Fibroblast of upper back skin (primary cell): ENCODE results near the gene SLIT3.
A peak's percentile ranks its signal among the peaks of the same experiment; 100 is the strongest.

ENCODE experiments used
- DNase-seq: peaks from one replicate; pipeline ENCODE4 v3.0.0-alpha.2; 2013

Gene SLIT3

DNA sequence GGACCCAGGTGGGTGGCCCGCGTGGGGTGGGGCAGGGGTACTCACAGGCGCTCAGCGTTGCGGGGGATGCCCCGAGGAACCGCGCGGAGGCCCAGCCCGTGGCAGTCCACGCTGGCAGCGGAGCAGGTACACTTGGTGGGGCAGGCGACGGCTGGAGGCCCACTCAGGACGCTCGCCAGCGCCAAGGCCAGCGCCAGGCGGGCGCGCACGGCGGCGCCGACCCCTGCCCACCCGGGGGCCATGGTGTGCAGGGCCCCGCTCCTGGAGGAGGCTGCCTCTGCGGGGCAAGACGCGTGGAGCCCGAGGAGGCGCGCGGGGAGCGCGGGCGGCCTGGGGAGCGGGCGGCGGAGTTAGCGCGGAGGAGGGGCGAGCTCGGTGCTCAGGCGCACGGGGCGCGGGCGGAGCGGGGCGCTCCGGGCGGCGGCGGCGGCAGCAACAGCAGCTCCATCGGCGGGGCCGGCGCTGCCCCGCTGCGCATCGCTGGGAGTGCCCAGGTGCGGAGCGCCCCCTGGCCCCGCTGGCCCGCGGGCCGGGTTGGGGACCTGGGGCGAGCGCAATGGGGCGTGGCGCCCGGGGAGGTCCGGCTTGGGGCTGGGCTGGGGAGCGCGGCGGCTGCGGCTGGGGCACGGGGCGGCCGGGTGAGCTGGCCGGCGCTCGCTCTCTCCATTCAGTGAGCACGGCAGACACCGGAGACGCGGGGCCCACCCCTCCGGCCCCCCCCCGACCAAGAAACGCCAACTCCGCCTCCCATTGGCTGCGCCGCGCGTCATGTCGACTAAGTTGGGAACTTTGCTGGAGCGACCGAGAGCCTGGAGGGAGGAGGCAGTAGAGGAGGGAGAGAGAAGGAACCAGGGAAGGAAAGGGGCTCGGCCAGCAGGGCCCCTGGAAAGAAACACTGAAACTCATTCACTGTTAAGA, at the start of gene SLIT3:
SLIT3 (minus strand) TSS at position 672 of the 918 bp plus-strand sequence; CDS start at position 242, 430 bp downstream.
- DNase-seq, result peak; percentile 91

DNA sequence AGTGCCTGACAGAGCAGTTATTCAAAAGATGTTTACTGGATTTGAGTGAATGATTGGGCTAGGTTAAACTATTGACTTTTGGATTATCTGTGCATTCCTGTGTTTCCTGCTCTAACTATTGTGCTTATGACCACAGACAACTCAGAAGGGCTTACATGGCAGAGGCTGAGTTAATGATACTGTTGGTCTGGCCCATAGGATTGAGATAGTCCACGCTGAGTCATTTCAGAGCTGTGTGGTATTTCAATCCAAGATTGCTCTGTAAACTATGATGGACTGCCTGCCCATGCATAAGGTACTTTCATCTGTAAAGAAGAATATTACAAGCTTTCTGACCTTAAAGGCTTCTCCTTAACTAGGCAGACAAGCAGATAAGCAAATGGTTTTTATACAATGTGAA, 49.1 kb upstream of the SLIT3 start:
- peak; percentile 89 for DNase-seq

GRCh38 chr5:169347786-169348185, 46.8 kb upstream of the SLIT3 start:
- DNase-seq, result peak; percentile 80

- peak; percentile 59 for DNase-seq
These were observed 43.7 kb upstream of the SLIT3 start for GRCh38 chr5:169344629-169345028.

DNA sequence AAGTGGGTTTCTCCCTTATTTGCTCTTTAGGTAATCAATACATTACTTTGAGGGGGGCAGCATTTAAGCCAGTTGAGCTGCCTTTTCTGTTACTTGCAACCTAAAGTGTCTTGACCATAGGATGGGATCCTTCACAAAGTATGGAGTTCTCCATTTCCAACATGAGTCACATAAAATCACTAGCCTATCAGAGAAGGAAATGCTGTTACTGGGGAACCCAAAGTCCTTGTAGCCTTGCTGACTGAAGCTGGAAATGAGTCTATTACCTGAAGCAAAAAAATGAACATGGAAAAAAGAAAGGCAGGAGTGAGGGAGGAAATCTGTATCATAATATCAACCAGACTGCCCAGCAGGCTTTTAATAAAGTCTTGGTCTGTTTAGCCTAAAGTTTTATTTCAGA, 42.8 kb upstream of the SLIT3 start:
- DNase-seq, result no peak

- peak; percentile 30 for DNase-seq
These were observed 40.6 kb upstream of the SLIT3 start for GRCh38 chr5:169341556-169341955.

GRCh38 chr5:169339869-169340268, 38.9 kb upstream of the SLIT3 start:
- no peak for DNase-seq

- no peak for DNase-seq
These were observed 35.3 kb upstream of the SLIT3 start for GRCh38 chr5:169336242-169336641.

- no peak for DNase-seq
These were observed 34.9 kb upstream of the SLIT3 start for GRCh38 chr5:169335806-169336205.

DNA sequence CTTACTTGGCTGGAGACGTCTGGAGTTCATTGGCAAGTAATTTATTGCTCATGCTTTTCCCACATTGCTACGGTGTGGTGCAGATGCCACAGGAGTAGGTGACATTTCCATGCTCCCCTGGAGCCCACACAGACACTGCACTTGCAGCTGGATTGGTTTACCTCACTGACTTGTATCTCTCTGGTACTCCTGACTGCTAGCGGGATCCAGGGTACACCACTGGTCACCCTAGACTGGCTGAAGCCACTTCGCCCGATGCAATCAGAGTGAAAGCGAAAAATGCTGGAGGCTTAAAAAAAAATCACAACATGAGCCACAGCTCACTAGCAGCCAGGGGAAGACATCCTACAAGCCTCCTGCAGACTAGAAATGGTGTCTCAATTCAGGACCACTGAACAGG, 32.6 kb upstream of the SLIT3 start:
- DNase-seq, result no peak

GRCh38 chr5:169331292-169331852, 30.4 kb upstream of the SLIT3 start:
- DNase-seq, result no peak

- no peak for DNase-seq
These were observed 27.5 kb upstream of the SLIT3 start for GRCh38 chr5:169328401-169328800.

DNA sequence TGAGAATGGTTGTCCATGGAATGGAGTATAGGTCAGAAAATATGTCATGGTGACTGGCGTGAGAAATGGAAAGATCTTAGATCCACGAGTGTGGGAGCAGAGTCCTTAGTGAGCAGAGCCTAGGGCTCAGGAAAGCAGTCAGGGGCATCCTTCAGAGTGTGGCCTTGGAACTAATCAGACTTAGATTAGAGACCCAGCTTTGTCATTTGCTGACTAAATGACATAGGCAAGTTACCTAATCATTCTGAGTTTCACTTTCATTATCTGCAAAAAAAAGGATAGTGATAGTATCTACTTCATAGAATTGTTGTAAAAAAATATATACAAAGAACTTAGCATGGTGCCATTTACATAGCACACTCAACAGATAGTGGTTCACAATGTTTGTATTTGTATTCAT, 24.3 kb upstream of the SLIT3 start:
- DNase-seq, result no peak

GRCh38 chr5:169318556-169318955, 17.6 kb upstream of the SLIT3 start:
- DNase-seq, result no peak

GRCh38 chr5:169307646-169308045, 6.7 kb upstream of the SLIT3 start:
- DNase-seq, result peak; percentile 66

GRCh38 chr5:169305366-169305765, 4.4 kb upstream of the SLIT3 start:
- no peak for DNase-seq

DNA sequence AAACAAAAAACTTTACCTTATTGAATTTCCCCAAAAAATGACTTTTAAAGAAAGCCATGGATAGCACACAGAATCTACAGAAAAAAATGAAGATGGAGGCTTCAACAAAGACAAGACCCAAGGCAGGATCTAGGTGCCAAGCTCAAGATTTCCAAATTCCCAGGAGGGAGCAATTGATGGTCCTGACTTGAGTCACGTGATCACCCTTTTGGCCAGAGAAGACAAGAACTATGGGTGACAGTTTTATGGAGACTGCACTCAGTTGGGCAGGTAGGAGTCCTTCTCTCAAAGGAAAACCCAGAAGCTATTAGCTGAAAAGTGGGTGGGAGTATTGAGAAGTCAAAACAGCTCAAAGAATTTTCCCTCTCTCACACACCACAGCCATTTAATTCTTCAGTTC, 3.2 kb upstream of the SLIT3 start:
- no peak for DNase-seq

DNA sequence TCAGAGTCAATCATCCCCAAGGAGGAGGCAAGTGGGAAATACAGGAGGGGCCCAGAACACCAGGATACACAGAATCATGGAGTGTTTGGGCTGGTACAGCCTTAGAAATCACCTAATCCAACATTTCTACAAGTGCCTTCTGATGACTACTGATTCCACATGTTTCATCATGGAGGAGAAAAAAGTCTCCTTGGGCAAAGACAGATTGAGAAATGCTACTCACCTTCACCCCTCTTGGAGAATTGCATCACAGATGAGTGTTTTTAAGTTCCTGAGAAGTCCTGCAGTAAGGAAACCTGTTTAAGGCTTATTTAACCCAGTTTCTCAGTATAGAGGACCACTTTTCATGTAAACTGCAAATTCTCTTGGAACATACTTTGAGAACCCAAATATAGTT, 2.2 kb upstream of the SLIT3 start:
- DNase-seq, result no peak

DNA sequence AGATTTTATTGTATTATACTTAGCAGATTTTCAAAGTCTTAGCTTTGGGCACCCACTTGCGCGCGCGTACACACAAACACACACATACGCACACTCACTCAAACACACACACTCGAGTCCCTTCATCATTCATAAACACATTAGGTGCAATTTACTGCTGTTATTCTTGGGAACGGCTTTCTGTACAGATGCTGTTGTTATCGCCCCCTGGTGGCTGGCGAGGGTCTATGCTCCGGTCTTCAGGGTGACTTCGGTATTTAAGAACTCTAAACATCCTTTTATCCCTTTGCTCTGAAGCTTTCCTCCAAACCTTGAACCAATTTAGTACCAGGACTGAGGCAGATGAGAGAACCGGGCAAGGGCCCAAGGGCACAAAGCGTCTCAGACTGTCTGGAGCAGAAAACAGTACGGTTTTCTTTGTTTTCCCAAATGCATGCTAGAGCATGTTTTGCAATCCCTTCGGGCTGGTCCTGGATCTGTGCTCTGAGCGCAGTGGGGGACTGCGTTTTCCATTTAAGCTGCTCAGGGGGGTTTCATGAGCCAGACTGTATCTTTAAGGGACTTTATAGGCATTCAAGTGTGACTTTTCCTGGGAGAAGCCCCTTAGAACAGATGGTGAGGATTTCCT, 1.7 kb upstream of the SLIT3 start:
- peak; percentile 86 for DNase-seq

DNA sequence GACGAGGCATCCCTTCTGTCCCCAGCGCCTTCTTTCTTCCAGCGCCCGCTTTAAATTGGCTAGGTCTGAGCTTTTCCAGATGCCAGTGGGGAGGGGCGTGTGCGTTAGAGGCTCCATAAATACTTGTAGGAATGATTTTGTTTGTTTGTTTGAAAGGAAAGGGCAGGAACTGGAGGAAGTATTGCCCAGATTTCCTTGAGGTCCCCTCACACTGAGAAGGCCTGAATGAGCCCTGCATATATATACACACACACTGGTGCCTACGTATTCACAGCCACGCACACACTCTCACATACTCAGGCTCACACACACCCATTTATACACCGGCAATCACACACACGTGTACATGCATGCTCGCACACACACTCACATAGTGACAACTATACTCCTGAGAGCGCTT, 1.0 kb upstream of the SLIT3 start:
- no peak for DNase-seq

- no peak for DNase-seq
These were observed 521 bp upstream of the SLIT3 start for GRCh38 chr5:169301386-169301934.

DNA sequence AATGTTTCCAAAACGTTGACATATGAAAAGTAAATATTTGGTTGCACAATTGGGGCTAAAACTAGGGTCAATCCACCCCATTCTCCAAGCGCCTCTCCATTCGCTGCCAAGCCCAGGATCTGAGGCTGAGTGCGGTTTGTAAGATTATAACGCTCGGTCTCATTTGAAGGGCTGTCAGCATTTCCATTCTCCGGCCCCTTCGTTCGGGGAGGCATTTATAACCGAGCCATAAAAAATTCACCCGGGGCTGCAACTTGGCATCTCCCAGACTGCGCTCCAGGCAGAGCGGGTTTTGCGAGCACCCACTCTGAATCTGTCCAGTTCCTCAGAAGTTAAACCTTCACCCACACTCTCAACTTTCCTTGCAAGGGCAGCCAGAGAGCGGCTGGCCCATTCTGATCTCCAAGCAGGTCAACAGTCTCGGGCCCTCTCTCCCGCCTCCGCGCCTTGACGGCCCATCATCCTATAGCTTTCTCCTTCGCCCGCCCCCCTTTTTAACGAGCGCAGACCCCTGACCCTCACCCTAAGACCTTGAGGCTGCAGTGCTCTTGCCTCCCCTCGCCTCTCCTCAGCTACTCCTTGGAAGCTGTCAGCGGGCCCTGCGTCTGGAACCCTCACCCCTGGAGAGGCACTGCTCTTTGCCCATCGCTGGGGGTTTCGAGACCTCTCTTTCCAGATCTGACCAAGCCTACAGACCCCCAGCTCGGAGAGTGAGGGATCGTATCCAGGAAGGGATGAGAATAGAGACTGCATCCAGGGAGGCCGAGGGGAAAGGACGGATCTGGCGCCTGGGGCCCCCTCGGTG, 1.1 kb downstream of the SLIT3 start:
- DNase-seq, result peak; percentile 58

GRCh38 chr5:169299191-169299662, 1.7 kb downstream of the SLIT3 start:
- no peak for DNase-seq
